Keratinocyte (primary cell): Measurements from ENCODE around the gene RARA. TPM values are rescaled to one million over a fixed set of nuclear protein-coding genes. Genes with fewer than 3 reads are reported as not detected.

Source experiments
- DNase-seq: peaks from one replicate; pipeline ENCODE4 v3.0.0-alpha.2; 2011; ENCODE audit warnings: low read depth, missing footprints, low spot score
- FAIRE-seq: peaks from 2 replicates; lab custom pipeline; 2011; peaks lifted over from hg19 to GRCh38; lab: Jason Lieb, UNC
- H2AFZ ChIP-seq: 2 replicates; pipeline ENCODE4 v1.6.0; 2012; ENCODE audit warnings: low read length, control low read depth, inconsistent platforms; ENCODE audit not compliant: control insufficient read depth
- H3K27ac ChIP-seq: 2 replicates; pipeline ENCODE4 v1.5.1; 2011; ENCODE audit warnings: low read length; ENCODE audit not compliant: control insufficient read depth, insufficient read depth
- H3K27me3 ChIP-seq: 3 replicates; pipeline ENCODE4 v1.6.0; 2011; ENCODE audit warnings: low read length; ENCODE audit not compliant: control insufficient read depth, insufficient read depth; ENCODE audit errors: extremely low read depth
- H3K36me3 ChIP-seq, 2 experiments: 2 replicates in 1 of 2; 3 replicates in 1 of 2; pipeline ENCODE4 v1.5.1; 2011; ENCODE audit warnings: low read length in 2 of 2, mild to moderate bottlenecking in 1 of 2; ENCODE audit not compliant: control insufficient read depth in 2 of 2, insufficient read depth in 2 of 2; ENCODE audit errors: extremely low read depth in 1 of 2
- H3K4me1 ChIP-seq: 3 replicates; pipeline ENCODE4 v1.5.1; 2011; ENCODE audit warnings: low read length; ENCODE audit not compliant: control insufficient read depth, insufficient read depth; ENCODE audit errors: extremely low read depth
- H3K4me2 ChIP-seq: 3 replicates; pipeline ENCODE4 v1.6.0; 2011; ENCODE audit warnings: low read depth, low read length; ENCODE audit not compliant: control insufficient read depth, insufficient read depth; ENCODE audit errors: extremely low read depth
- H3K4me3 ChIP-seq, 3 experiments: fragments of 200-600 bp in 1 of 3; sonication (generic) in 1 of 3; 2 replicates in 2 of 3; 3 replicates in 1 of 3; pipeline ENCODE4 v1.5.1; 2011 to 2016; ENCODE audit warnings: low read length in 3 of 3, mild to moderate bottlenecking in 3 of 3, control low read depth in 2 of 3, inconsistent platforms in 1 of 3, low read depth in 1 of 3, mixed read lengths in 1 of 3, mixed run types in 1 of 3, moderate library complexity in 1 of 3; ENCODE audit not compliant: control insufficient read depth in 2 of 3, insufficient read depth in 2 of 3; ENCODE audit errors: extremely low read depth in 1 of 3
- H3K79me2 ChIP-seq: 2 replicates; pipeline ENCODE4 v1.6.0; 2012; ENCODE audit warnings: low read length; ENCODE audit not compliant: control insufficient read depth, insufficient read depth
- H3K9ac ChIP-seq: 3 replicates; pipeline ENCODE4 v1.6.0; 2011; ENCODE audit warnings: low read length; ENCODE audit not compliant: control insufficient read depth, insufficient read depth; ENCODE audit errors: extremely low read depth
- H3K9me1 ChIP-seq: 3 replicates; pipeline ENCODE4 v1.6.0; 2011; ENCODE audit warnings: low read length; ENCODE audit not compliant: control insufficient read depth, insufficient read depth; ENCODE audit errors: extremely low read depth
- H3K9me3 ChIP-seq: 2 replicates; pipeline ENCODE4 v1.5.1; 2012; ENCODE audit warnings: low read depth, low read length; ENCODE audit not compliant: control insufficient read depth
- H4K20me1 ChIP-seq: 3 replicates; pipeline ENCODE4 v1.6.0; 2011; ENCODE audit warnings: low read length; ENCODE audit not compliant: control insufficient read depth, insufficient read depth; ENCODE audit errors: extremely low read depth
- EZH2 ChIP-seq: IDR thresholded peaks from one replicate; pipeline ENCODE4 v1.6.1; 2012; ENCODE audit warnings: inconsistent platforms, mild to moderate bottlenecking, low read length, moderate library complexity
- dilution Hi-C: fragments of 300-500 bp; cut with MboI; formaldehyde crosslinking; loops from one replicate; pipeline ENCODE4 v1.7.0; 2020; ENCODE audit warnings: low sequenced_read_pairs; ENCODE audit not compliant: extremely low pct_ligation_motif_present
- polyA plus RNA-seq, 5 experiments: library from polyadenylated mRNA; depleted of rRNA in 3 of 5; stranded (reverse) in 3 of 5; stranded (forward) in 1 of 5; unstranded in 1 of 5; fragments of >200 nt; gene quantifications; 1 replicate in 1 of 5; 2 replicates in 3 of 5; 3 replicates in 1 of 5; pipeline versions ENCODE4 v1.2.1 to v1.2.3, GENCODE V29; 2011 to 2012; ENCODE audit warnings: missing spikeins in 2 of 5, low read depth in 1 of 5, low replicate concordance in 1 of 5
- TF ChIP-seq, protein P1 (sequence below), 3 experiments: IDR thresholded peaks in 1 of 3; conservative IDR thresholded peaks in 1 of 3; optimal IDR thresholded peaks in 1 of 3; 2 replicates in 2 of 3; 3 replicates in 1 of 3; pipeline versions ENCODE3 to v1.5.1; 2011; ENCODE audit warnings: low read length in 3 of 3, mild to moderate bottlenecking in 3 of 3, moderate library complexity in 2 of 3, control low read depth in 1 of 3, inconsistent platforms in 1 of 3; ENCODE audit not compliant: insufficient read depth in 2 of 3; ENCODE audit errors: extremely low read depth in 1 of 3

The RARA gene
- polyA plus RNA-seq, 1 donor (not counting 4 experiments of a cell fraction or from before 2014, with no cell fraction given), result 3.8 TPM

DNA sequence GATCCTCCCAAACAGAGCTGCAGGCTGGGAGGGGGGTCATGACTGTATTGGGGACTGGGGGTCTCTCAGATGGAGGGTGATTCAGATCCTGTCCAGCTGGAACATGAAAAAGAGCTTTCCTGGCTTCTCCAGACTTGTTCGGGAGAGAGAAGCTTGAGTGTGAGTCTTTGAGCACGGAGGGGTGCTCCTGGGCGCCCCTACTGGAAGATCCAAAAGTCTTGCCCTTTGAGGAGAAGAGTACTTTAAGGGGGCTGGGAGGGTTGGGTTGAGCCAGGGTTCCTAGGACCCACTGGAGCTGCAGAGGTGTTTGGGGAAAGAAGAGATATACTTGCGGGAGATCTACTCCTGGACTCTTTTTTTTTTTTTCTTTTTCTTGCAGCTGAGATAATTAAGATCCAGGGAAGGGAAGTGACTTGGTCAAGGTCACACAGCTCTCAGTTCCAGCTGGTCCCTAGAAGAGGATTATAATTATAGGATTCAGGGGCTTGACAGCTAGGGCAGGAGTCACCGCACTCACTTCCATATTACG is 8.4 kb downstream of the RARA start:
- Histone ChIP-seq H3K79me2 (peaks cover 42% of the 10 kb centered on the region), H3K9me3 (no peaks in the 10 kb centered on the region), H2AFZ (peak overlapping the region; percentile 74), H3K9me1 (no peaks in the 10 kb centered on the region), H3K36me3 (no peaks in the 10 kb centered on the region), H3K9ac (peak overlapping the region; percentile 95), H3K4me2 (peak overlapping the region; percentile 98), H3K4me3 (peak overlapping the region; percentile 86 to 95 (median 92)), H3K27me3 (no peaks in the 10 kb centered on the region), H3K27ac (peak overlapping the region; percentile 95), H3K4me1 (peaks cover 88% of the 10 kb centered on the region), H4K20me1 (peaks cover 6% of the 10 kb centered on the region)
- dilution Hi-C loops, result no loop called here
- peak; percentile 60 for FAIRE-seq
- no peak for DNase-seq
- no peak for TF ChIP-seq EZH2
- TF ChIP-seq, protein P1, sequence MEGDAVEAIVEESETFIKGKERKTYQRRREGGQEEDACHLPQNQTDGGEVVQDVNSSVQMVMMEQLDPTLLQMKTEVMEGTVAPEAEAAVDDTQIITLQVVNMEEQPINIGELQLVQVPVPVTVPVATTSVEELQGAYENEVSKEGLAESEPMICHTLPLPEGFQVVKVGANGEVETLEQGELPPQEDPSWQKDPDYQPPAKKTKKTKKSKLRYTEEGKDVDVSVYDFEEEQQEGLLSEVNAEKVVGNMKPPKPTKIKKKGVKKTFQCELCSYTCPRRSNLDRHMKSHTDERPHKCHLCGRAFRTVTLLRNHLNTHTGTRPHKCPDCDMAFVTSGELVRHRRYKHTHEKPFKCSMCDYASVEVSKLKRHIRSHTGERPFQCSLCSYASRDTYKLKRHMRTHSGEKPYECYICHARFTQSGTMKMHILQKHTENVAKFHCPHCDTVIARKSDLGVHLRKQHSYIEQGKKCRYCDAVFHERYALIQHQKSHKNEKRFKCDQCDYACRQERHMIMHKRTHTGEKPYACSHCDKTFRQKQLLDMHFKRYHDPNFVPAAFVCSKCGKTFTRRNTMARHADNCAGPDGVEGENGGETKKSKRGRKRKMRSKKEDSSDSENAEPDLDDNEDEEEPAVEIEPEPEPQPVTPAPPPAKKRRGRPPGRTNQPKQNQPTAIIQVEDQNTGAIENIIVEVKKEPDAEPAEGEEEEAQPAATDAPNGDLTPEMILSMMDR (optimal IDR thresholded peaks at IDR 0.05 in 1 of 3, IDR thresholded peaks at IDR 0.05 in 1 of 3, conservative IDR thresholded peaks at IDR 0.05 in 1 of 3; ENCODE audit: extremely low read depth in 1 of 3, insufficient read depth in 2 of 3, low read length in 3 of 3), result peak; percentile 55 to 77 (median 70)

DNA sequence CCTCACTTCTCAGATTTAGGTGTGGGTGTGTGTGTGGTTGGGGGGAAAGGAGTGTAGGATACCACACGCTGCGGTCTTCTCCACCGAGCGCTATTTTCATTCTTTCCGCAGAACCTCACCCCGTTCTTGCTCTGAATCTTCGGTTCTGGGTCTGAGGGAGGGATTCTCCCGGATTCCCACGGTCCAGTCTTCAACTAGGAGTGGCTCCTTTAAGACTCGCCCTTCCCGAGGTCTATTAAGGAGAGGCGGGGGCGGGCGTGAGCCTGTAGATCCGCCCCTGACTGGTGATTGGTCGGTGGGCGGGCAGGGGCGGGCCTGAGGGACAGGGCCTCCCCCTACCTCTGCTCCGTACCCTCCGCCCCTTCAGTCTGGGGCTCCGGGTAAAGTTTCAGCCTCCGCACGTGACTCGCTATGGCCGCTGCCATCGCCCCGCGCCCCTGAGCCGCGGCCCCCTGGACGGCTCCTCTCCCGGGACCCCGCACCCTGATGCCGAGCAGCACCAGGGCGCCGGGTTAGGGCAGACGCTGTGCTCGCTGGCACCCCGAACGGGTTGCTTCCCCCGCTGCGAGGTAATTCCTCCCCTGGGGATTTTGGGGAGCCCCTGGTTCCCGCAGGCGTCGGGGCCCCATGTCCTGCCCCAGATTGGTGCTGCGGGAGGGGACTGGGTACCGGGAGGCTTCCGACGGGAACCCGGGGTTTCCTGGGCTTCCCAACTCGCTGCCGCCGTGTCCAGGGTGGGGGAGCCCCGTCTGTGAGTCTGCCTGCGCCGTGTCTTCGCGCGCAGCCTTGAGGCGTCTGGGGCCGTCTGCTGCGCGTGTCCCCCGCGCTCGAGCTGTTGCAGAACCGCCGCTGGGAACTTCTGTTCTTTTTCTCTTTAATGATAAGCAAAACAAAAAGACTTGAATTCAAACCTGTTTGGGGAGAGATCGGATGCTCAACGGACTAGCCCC is 9.2 kb downstream of the RARA start:
- DNase-seq (peak; percentile 82), FAIRE-seq (peak; percentile 62)
- Histone ChIP-seq H3K79me2 (peaks cover 50% of the 10 kb centered on the region), H3K4me2 (peak overlapping the region; percentile 98), H3K36me3 (no peaks in the 10 kb centered on the region), H3K4me1 (peaks cover 88% of the 10 kb centered on the region), H2AFZ (peak overlapping the region; percentile 74), H3K9ac (peak overlapping the region; percentile 95), H3K9me1 (no peaks in the 10 kb centered on the region), H3K27ac (peak overlapping the region; percentile 95), H3K4me3 (peak overlapping the region; percentile 86 to 95 (median 92)), H3K9me3 (no peaks in the 10 kb centered on the region), H3K27me3 (no peaks in the 10 kb centered on the region), H4K20me1 (peaks cover 9% of the 10 kb centered on the region)
- dilution Hi-C loops, result no loop called here
- TF ChIP-seq EZH2, result no peak
- TF ChIP-seq, protein P1 (optimal IDR thresholded peaks at IDR 0.05 in 1 of 3, IDR thresholded peaks at IDR 0.05 in 1 of 3, conservative IDR thresholded peaks at IDR 0.05 in 1 of 3; ENCODE audit: extremely low read depth in 1 of 3, insufficient read depth in 2 of 3, low read length in 3 of 3), result peak in 1 of 3 experiments; percentile 2
